ENCODE results near the gene HYI. TPM values are rescaled to one million over a fixed set of nuclear protein-coding genes. Genes with fewer than 3 reads are reported as not detected.

Gene HYI
- total RNA-seq, 4 donors from 2014 or later, result 7.0 to 30.9 (median 14.7) TPM

- Histone ChIP-seq H3K9me3 (no peaks in the 10 kb centered on the region), H3K36me3 (peaks cover 53 to 100% (median 72%) of the 10 kb centered on the region in 3 donors), H3K4me1 (peaks cover 0 to 4% (median 0%) of the 10 kb centered on the region in 3 donors), H3K27ac (no peak overlapping the region), H3K4me3 (no peak overlapping the region), H3K27me3 (no peaks in the 10 kb centered on the region)
- intact Hi-C loops (cut with DNase I), result no loop called here
- 86 to 89% methylated on average over 13 to 19 of the region's 19 CpGs for WGBS, 2 donors
- no peak for TF ChIP-seq CTCF (IDR thresholded peaks at IDR 0.05)
- no peak for TF ChIP-seq POLR2A (IDR thresholded peaks at IDR 0.05)
- no peak for DNase-seq
These were observed 6.6 kb downstream of the HYI start for GRCh38 chr1:43446881-43447835.

- no peak for TF ChIP-seq POLR2A (IDR thresholded peaks at IDR 0.05)
- TF ChIP-seq CTCF (IDR thresholded peaks at IDR 0.05), result no peak
- 80% methylated on average over 2 of the region's 4 CpGs; no CpG with 5 or more reads in 1 of the 2 donors for WGBS, 2 donors
- Histone ChIP-seq H3K9me3 (no peaks in the 10 kb centered on the region), H3K27ac (no peak overlapping the region), H3K4me3 (no peak overlapping the region), H3K36me3 (peaks cover 56 to 100% (median 79%) of the 10 kb centered on the region in 3 donors), H3K27me3 (no peaks in the 10 kb centered on the region), H3K4me1 (no peaks in the 10 kb centered on the region)
- DNase-seq, result no peak
- intact Hi-C loops (cut with DNase I), result no loop called here
These were observed 7.4 kb downstream of the HYI start for GRCh38 chr1:43446388-43446740.

- H3K4me1 ChIP-seq, result no peaks in the 10 kb centered on the region
- no peaks in the 10 kb centered on the region for H3K9me3 ChIP-seq
- DNase-seq, result no peak
These were observed 7.9 kb downstream of the HYI start for GRCh38 chr1:43445606-43446387.

GRCh38 chr1:43444836-43445235 is 8.9 kb downstream of the HYI start:
- no peak for DNase-seq
- Histone ChIP-seq H3K27ac (no peak overlapping the region), H3K4me3 (no peak overlapping the region), H3K36me3 (peaks cover 51 to 100% (median 80%) of the 10 kb centered on the region in 3 donors), H3K4me1 (no peaks in the 10 kb centered on the region), H3K27me3 (no peaks in the 10 kb centered on the region), H3K9me3 (no peaks in the 10 kb centered on the region)
- TF ChIP-seq POLR2A (IDR thresholded peaks at IDR 0.05) (no peak), CTCF (IDR thresholded peaks at IDR 0.05) (no peak)
- intact Hi-C loops (cut with DNase I), result no loop called here
- WGBS, 2 donors, result 63 to 100% methylated on average over 1 of the region's 1 CpG

More at GRCh38 chr1:43445606-43446387, 7.9 kb downstream of the HYI start:
- no peak overlapping the region for H3K4me3 ChIP-seq
- WGBS, 2 donors, result 87 to 100% methylated on average over 7 to 8 of the region's 10 CpGs
- no peak for TF ChIP-seq CTCF (IDR thresholded peaks at IDR 0.05)
- no peak for TF ChIP-seq POLR2A (IDR thresholded peaks at IDR 0.05)
- intact Hi-C loops (cut with DNase I), result no loop called here
- H3K27me3 ChIP-seq, result no peaks in the 10 kb centered on the region
- no peak overlapping the region for H3K27ac ChIP-seq
- H3K36me3 ChIP-seq, result peaks cover 53 to 100% (median 79%) of the 10 kb centered on the region in 3 donors
